Endothelial cell of umbilical vein (primary cell): ENCODE results near the gene HID1. TPM values are rescaled to one million over a fixed set of nuclear protein-coding genes. Genes with fewer than 3 reads are reported as not detected.

Experiments
- BruUV-seq: library from RNA; stranded (reverse); fragments of 400-500 nt; replicated peaks from 2 replicates; lab custom pipeline; 2021; lab: Mats Ljungman, UMichigan
- CTCF ChIA-PET: fragments of 300-600, 350-600 bp; sonication (Branson Sonifier 250); formaldehyde crosslinking; loops from one replicate; lab custom pipeline; 2021; ENCODE audit warnings: antibody characterized with exemption, inconsistent platforms; lab: Charles Lee
- POLR2A ChIA-PET: fragments of 300-600, 350-600 bp; sonication (Branson Sonifier 250); formaldehyde crosslinking; loops from one replicate; lab custom pipeline; 2021; ENCODE audit warnings: antibody characterized with exemption, inconsistent platforms; lab: Charles Lee
- DNase-seq: peaks from one replicate; pipeline ENCODE4 v3.0.0-alpha.2; 2011; ENCODE audit warnings: low read depth, low spot score
- FAIRE-seq: peaks from 2 replicates; lab custom pipeline; 2011; peaks lifted over from hg19 to GRCh38; lab: Jason Lieb, UNC
- H2AFZ ChIP-seq: 2 replicates; pipeline ENCODE4 v1.6.0; 2012; ENCODE audit warnings: low read depth, low read length, control low read depth, inconsistent platforms
- H3K27ac ChIP-seq: 2 replicates; pipeline ENCODE4 v1.5.1; 2011; ENCODE audit warnings: low read depth, mild to moderate bottlenecking, control low read depth, low read length, moderate library complexity; ENCODE audit not compliant: insufficient read depth
- H3K27me3 ChIP-seq, 2 experiments: 2 replicates each; pipeline versions ENCODE4 v1.6.0 to v1.6.1; 2011; ENCODE audit warnings: low read length in 2 of 2, mixed read lengths in 1 of 2; ENCODE audit not compliant: control insufficient read depth in 2 of 2, insufficient read depth in 2 of 2
- H3K36me3 ChIP-seq, 2 experiments: 2 replicates in 1 of 2; 3 replicates in 1 of 2; pipeline ENCODE4 v1.5.1; 2011; ENCODE audit warnings: low read length in 2 of 2, mild to moderate bottlenecking in 1 of 2, moderate library complexity in 1 of 2; ENCODE audit not compliant: control insufficient read depth in 2 of 2, insufficient read depth in 2 of 2; ENCODE audit errors: extremely low read depth in 1 of 2
- H3K4me1 ChIP-seq: 3 replicates; pipeline ENCODE4 v1.5.1; 2011; ENCODE audit warnings: mild to moderate bottlenecking, low read length; ENCODE audit not compliant: control insufficient read depth, insufficient read depth; ENCODE audit errors: extremely low read depth
- H3K4me2 ChIP-seq: 2 replicates; pipeline ENCODE4 v1.6.1; 2011; ENCODE audit warnings: low read length, control low read depth, mixed read lengths; ENCODE audit not compliant: insufficient read depth
- H3K4me3 ChIP-seq, 3 experiments: fragments of 200-600 bp in 1 of 3; sonication (generic), shearing (Covaris generic) in 1 of 3; replicated peaks in 1 of 3; 2 replicates each; pipeline ENCODE4 v1.5.1; 2011 to 2016; ENCODE audit warnings: control low read depth in 3 of 3, low read length in 3 of 3, mild to moderate bottlenecking in 2 of 3, inconsistent platforms in 1 of 3, low read depth in 1 of 3, moderate library complexity in 1 of 3; ENCODE audit not compliant: insufficient read depth in 1 of 3
- H3K79me2 ChIP-seq: 2 replicates; pipeline ENCODE4 v1.6.0; 2012; ENCODE audit warnings: low read length, inconsistent platforms; ENCODE audit not compliant: control insufficient read depth, insufficient read depth
- H3K9ac ChIP-seq: replicated peaks from 2 replicates; pipeline ENCODE3; 2011; ENCODE audit warnings: low read length, control low read depth; ENCODE audit not compliant: insufficient read depth; ENCODE audit errors: extremely low read depth
- H3K9me1 ChIP-seq: replicated peaks from 3 replicates; pipeline ENCODE4 v1.6.0; 2011; ENCODE audit warnings: mild to moderate bottlenecking, low read length; ENCODE audit not compliant: control insufficient read depth, insufficient read depth; ENCODE audit errors: extremely low read depth
- H3K9me3 ChIP-seq: replicated peaks from 2 replicates; pipeline ENCODE4 v1.5.1; 2012; ENCODE audit warnings: low read length, inconsistent platforms; ENCODE audit not compliant: control insufficient read depth, insufficient read depth
- H4K20me1 ChIP-seq: replicated peaks from 2 replicates; pipeline ENCODE3; 2011; ENCODE audit warnings: mild to moderate bottlenecking, low read length; ENCODE audit not compliant: control insufficient read depth, insufficient read depth; ENCODE audit errors: extremely low read depth
- EZH2 ChIP-seq: IDR thresholded peaks from 2 replicates; pipeline ENCODE4 v1.6.1; 2012; ENCODE audit warnings: borderline replicate concordance, low read depth, mild to moderate bottlenecking, moderate library complexity, low read length, inconsistent platforms; ENCODE audit not compliant: severe bottlenecking
- FOS ChIP-seq: IDR thresholded peaks from 2 replicates; pipeline ENCODE4 v1.6.1; 2011; ENCODE audit warnings: mild to moderate bottlenecking, low read length, moderate library complexity, borderline replicate concordance; ENCODE audit not compliant: insufficient read depth
- GATA2 ChIP-seq: IDR thresholded peaks from 2 replicates; pipeline ENCODE4 v1.7.0; 2011; ENCODE audit warnings: low read depth, mild to moderate bottlenecking, moderate library complexity, mixed read lengths, low read length; ENCODE audit not compliant: insufficient read length, insufficient read depth
- JUN ChIP-seq: IDR thresholded peaks from 2 replicates; pipeline ENCODE4 v1.6.1; 2011; ENCODE audit warnings: borderline replicate concordance, low read depth; ENCODE audit not compliant: insufficient read length, insufficient read depth
- MYC ChIP-seq: IDR thresholded peaks from one replicate; pipeline ENCODE4 v1.6.1; 2011; ENCODE audit warnings: mild to moderate bottlenecking, low read depth, low read length
- POLR2A ChIP-seq: IDR thresholded peaks from 2 replicates; pipeline ENCODE4 v1.6.1; 2012; ENCODE audit warnings: low read depth, mild to moderate bottlenecking, control low read depth, low read length
- POLR2AphosphoS5 ChIP-seq: IDR thresholded peaks from 2 replicates; pipeline ENCODE4 v1.6.1; 2012; ENCODE audit warnings: low read depth, mild to moderate bottlenecking, control low read depth, low read length, moderate library complexity; ENCODE audit not compliant: insufficient read depth
- dilution Hi-C: fragments of 300-500 bp; cut with MboI; formaldehyde crosslinking; loops from one replicate; pipeline ENCODE4 v1.15.0; 2019; ENCODE audit warnings: low sequenced_read_pairs; ENCODE audit not compliant: extremely low pct_ligation_motif_present
- intact Hi-C: fragments of 100-400 bp; cut with micrococcal nuclease; formaldehyde crosslinking; loops from one replicate; pipeline ENCODE4 v1.10.0; 2022
- polyA plus RNA-seq, 4 experiments: library from polyadenylated mRNA; depleted of rRNA in 3 of 4; stranded (reverse) in 3 of 4; unstranded in 1 of 4; fragments of >200 nt; gene quantifications; 2 replicates each; pipeline versions ENCODE4 v1.2.1 to v1.2.3, GENCODE V29; 2011 to 2012; ENCODE audit warnings: missing spikeins in 1 of 4
- total RNA-seq: library from RNA; stranded (reverse); gene quantifications from 2 replicates; pipeline ENCODE4 v1.2.3, GENCODE V29; 2021
- TF ChIP-seq, protein P1 (sequence below): IDR thresholded peaks from 2 replicates; pipeline ENCODE4 v1.6.1; 2011; ENCODE audit not compliant: insufficient read depth, insufficient read length
- TF ChIP-seq, protein P2 (sequence below), 2 donors: IDR thresholded peaks; 1 replicate in 1 of 2; 2 replicates in 1 of 2; pipeline ENCODE4 v1.5.1; 2011; ENCODE audit warnings: low read length in 2 of 2, mild to moderate bottlenecking in 2 of 2, moderate library complexity in 2 of 2, control low read depth in 1 of 2, inconsistent platforms in 1 of 2, low read depth in 1 of 2; ENCODE audit not compliant: insufficient read depth in 1 of 2; ENCODE audit errors: extremely low read depth in 1 of 2

The HID1 gene
- total and polyA plus RNA-seq, 2 donors (not counting 3 experiments of a cell fraction or from before 2014, with no cell fraction given), result 41.4 to 53.3 TPM

DNA sequence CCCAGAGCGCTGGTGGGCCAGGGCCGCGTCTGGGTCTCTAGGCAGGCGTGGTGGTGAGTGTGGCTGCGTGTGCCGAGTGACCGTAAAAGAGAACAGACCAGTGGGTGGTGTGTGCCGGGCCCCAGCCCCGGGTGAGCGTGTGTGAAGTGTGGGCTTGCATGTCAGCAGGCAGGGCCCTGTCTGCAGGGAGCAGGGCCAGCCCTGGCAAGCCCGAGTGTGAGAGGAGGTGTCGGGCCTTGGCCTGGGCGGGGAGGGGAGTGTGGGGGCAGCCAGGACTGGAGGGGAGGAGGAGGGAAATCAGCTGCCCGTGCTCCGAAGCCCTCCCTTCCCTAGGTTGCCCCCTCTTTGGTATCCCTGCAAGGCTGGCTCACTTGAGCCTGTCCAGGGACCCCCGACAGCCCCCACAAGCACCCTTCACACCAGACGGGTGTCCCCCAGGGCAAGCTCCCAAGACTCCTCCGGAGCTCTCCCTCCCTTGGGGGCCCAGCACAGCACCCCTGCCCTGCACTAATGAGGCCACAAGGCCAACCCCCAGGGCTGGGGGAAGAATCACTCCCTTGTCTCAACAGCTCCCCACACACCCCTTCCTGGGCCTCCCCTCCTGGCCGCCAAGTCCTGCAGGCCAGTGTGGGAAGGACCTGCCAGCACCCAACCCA, 51.4 kb downstream of the HID1 start:
- H3K4me2 ChIP-seq, result no peak overlapping the region
- FAIRE-seq (no peak), DNase-seq (no peak)
- H2AFZ ChIP-seq, result no peak overlapping the region
- POLR2A ChIA-PET, result no interaction called here
- dilution Hi-C loops, result no loop called here
- no peak overlapping the region for H3K4me3 ChIP-seq
- H3K27me3 ChIP-seq, result peaks cover 34 to 42% of the 10 kb centered on the region in 2 experiments
- no peak overlapping the region for H3K9ac ChIP-seq
- no TSS peak for BruUV-seq
- intact Hi-C loops, result loop anchor here (5.0 kb wide), 1 partner anchor 281 kb away; no protein-coding TSS in a partner anchor
- peaks cover 4% of the 10 kb centered on the region for H3K4me1 ChIP-seq
- no peaks in the 10 kb centered on the region for H4K20me1 ChIP-seq
- no peaks in the 10 kb centered on the region for H3K79me2 ChIP-seq
- H3K9me1 ChIP-seq, result no peaks in the 10 kb centered on the region
- no peak overlapping the region for H3K27ac ChIP-seq
- CTCF ChIA-PET, result interaction anchor here (1.0 to 3.7 kb wide), 4 partner anchors 37 to 280 kb away, joined by 3 to 23 read pairs (median 7); partner anchors contain the start of gene HID1
- no peaks in the 10 kb centered on the region for H3K36me3 ChIP-seq
- no peaks in the 10 kb centered on the region for H3K9me3 ChIP-seq
- no peak for TF ChIP-seq POLR2A
- TF ChIP-seq EZH2, result peak; percentile 0

DNA sequence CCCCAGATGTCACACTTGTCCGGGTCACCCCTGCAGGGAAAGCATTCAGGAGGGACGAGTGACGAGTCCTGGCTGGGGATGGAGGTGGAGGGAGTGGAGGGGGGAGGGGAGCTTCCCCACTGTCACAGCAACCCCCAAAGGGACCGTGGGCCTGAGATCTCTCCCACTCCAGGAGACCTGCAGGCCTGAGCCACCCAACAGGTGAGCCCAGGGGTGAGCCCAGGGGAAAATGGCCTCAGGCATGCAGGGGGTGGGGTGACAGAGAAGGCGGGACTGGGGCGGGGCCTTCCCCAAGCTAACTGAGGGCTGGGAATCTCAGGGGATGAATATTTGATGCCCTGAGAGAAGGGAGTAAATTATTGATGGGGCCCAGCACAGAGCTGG, 51.9 kb downstream of the HID1 start:
- dilution Hi-C loops (no loop called here), intact Hi-C loops (loop anchor here (5.0 kb wide), 1 partner anchor 282 kb away; no protein-coding TSS in a partner anchor)
- no peaks in the 10 kb centered on the region for H3K36me3 ChIP-seq
- H3K27ac ChIP-seq, result no peak overlapping the region
- peaks cover 4% of the 10 kb centered on the region for H3K4me1 ChIP-seq
- no peaks in the 10 kb centered on the region for H4K20me1 ChIP-seq
- no peaks in the 10 kb centered on the region for H3K79me2 ChIP-seq
- BruUV-seq, result no TSS peak
- no peak overlapping the region for H3K4me2 ChIP-seq
- H3K9me1 ChIP-seq, result no peaks in the 10 kb centered on the region
- no peak overlapping the region for H3K9ac ChIP-seq
- FAIRE-seq (no peak), DNase-seq (no peak)
- POLR2A ChIA-PET, result no interaction called here
- no peak overlapping the region for H3K4me3 ChIP-seq
- H3K27me3 ChIP-seq, result peaks cover 30 to 37% of the 10 kb centered on the region in 2 experiments
- H2AFZ ChIP-seq, result no peak overlapping the region
- CTCF ChIA-PET, result interaction anchor here (1.0 to 3.7 kb wide), 3 partner anchors 37 to 281 kb away, joined by 3 to 23 read pairs (median 10); no protein-coding TSS in a partner anchor
- H3K9me3 ChIP-seq, result no peaks in the 10 kb centered on the region
- TF ChIP-seq MYC, result no peak
- TF ChIP-seq POLR2AphosphoS5, result no peak
- TF ChIP-seq, protein P1, sequence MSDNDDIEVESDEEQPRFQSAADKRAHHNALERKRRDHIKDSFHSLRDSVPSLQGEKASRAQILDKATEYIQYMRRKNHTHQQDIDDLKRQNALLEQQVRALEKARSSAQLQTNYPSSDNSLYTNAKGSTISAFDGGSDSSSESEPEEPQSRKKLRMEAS, result no peak
- TF ChIP-seq, protein P2, sequence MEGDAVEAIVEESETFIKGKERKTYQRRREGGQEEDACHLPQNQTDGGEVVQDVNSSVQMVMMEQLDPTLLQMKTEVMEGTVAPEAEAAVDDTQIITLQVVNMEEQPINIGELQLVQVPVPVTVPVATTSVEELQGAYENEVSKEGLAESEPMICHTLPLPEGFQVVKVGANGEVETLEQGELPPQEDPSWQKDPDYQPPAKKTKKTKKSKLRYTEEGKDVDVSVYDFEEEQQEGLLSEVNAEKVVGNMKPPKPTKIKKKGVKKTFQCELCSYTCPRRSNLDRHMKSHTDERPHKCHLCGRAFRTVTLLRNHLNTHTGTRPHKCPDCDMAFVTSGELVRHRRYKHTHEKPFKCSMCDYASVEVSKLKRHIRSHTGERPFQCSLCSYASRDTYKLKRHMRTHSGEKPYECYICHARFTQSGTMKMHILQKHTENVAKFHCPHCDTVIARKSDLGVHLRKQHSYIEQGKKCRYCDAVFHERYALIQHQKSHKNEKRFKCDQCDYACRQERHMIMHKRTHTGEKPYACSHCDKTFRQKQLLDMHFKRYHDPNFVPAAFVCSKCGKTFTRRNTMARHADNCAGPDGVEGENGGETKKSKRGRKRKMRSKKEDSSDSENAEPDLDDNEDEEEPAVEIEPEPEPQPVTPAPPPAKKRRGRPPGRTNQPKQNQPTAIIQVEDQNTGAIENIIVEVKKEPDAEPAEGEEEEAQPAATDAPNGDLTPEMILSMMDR (IDR thresholded peaks at IDR 0.05; ENCODE audit: extremely low read depth in 1 of 2, insufficient read depth in 1 of 2, low read depth in 1 of 2, low read length in 2 of 2), result no peak
- TF ChIP-seq GATA2, result no peak
- no peak for TF ChIP-seq JUN
- TF ChIP-seq FOS, result no peak
- no peak for TF ChIP-seq EZH2
- TF ChIP-seq POLR2A, result no peak
